ENCODE measurements around the gene CDH2.

Gene CDH2

GRCh38 chr18:27966881-27967280, 210.0 kb downstream of the CDH2 start:
- no peak for DNase-seq (ENCODE audit: extremely low read depth, low read depth)

GRCh38 chr18:27964811-27965210, 212.1 kb downstream of the CDH2 start:
- DNase-seq (ENCODE audit: extremely low read depth, low read depth), result no peak
- TF ChIP-seq CTCF (IDR thresholded peaks at IDR 0.05; ENCODE audit: low read depth, low read length), result no peak

More at GRCh38 chr18:27966881-27967280, 210.0 kb downstream of the CDH2 start:
- TF ChIP-seq CTCF (IDR thresholded peaks at IDR 0.05; ENCODE audit: low read depth, low read length), result no peak

- no peak for DNase-seq (ENCODE audit: extremely low read depth, low read depth)
- no peak for TF ChIP-seq CTCF (IDR thresholded peaks at IDR 0.05; ENCODE audit: low read depth, low read length)
Measured at GRCh38 chr18:27959101-27959500, 217.8 kb downstream of the CDH2 start.

- DNase-seq (ENCODE audit: extremely low read depth, low read depth), result no peak
- no peak for TF ChIP-seq CTCF (IDR thresholded peaks at IDR 0.05; ENCODE audit: low read depth, low read length)
Measured at GRCh38 chr18:27956001-27956640, 220.8 kb downstream of the CDH2 start.

GRCh38 chr18:27954226-27954625, 222.7 kb downstream of the CDH2 start:
- DNase-seq (ENCODE audit: extremely low read depth, low read depth), result peak; percentile 11
- TF ChIP-seq CTCF (IDR thresholded peaks at IDR 0.05; ENCODE audit: low read depth, low read length), result no peak

- no peak for TF ChIP-seq CTCF (IDR thresholded peaks at IDR 0.05; ENCODE audit: low read depth, low read length)
- no peak for DNase-seq (ENCODE audit: extremely low read depth, low read depth)
Measured at GRCh38 chr18:27952741-27953140, 224.2 kb downstream of the CDH2 start.

GRCh38 chr18:27950648-27951228, 226.2 kb downstream of the CDH2 start:
- no peak for DNase-seq (ENCODE audit: extremely low read depth, low read depth)
- TF ChIP-seq CTCF (IDR thresholded peaks at IDR 0.05; ENCODE audit: low read depth, low read length), result no peak
